ENCODE results near the gene OAT. TPM values are rescaled to one million over a fixed set of nuclear protein-coding genes. Genes with fewer than 3 reads are reported as not detected.

OAT gene
- polyA plus RNA-seq, 1 experiment: 112 TPM

DNA sequence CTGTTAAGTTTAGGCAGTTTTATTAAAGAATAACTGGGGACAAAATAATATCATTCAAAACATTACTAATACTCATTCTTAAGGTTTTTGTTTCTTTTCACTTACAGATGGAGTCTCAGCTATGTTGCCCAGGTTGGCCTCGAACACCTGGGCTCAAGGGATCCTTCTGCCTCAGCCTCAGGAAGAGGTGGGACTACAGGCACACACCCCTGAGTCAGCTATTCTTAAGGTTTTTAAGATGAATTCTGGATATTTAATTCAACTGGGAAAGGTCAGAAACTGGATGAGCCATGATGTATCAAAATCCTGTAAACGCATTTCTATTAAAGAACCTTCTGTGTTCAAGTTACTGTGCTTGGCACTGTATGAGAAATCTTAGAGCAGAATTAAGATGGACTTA lies 3.5 kb downstream of the OAT start:
- no peaks in the 10 kb centered on the region for H3K36me3 ChIP-seq (ENCODE audit: control insufficient read depth, insufficient read depth, low read length)
- POLR2A ChIA-PET: no interaction called here
- CTCF ChIA-PET: interaction anchor here (2.0 to 2.6 kb wide), 3 partner anchors 11 to 420 kb away, joined by 5 to 12 read pairs (median 8); no protein-coding TSS in a partner anchor
- TF ChIP-seq, protein P1, sequence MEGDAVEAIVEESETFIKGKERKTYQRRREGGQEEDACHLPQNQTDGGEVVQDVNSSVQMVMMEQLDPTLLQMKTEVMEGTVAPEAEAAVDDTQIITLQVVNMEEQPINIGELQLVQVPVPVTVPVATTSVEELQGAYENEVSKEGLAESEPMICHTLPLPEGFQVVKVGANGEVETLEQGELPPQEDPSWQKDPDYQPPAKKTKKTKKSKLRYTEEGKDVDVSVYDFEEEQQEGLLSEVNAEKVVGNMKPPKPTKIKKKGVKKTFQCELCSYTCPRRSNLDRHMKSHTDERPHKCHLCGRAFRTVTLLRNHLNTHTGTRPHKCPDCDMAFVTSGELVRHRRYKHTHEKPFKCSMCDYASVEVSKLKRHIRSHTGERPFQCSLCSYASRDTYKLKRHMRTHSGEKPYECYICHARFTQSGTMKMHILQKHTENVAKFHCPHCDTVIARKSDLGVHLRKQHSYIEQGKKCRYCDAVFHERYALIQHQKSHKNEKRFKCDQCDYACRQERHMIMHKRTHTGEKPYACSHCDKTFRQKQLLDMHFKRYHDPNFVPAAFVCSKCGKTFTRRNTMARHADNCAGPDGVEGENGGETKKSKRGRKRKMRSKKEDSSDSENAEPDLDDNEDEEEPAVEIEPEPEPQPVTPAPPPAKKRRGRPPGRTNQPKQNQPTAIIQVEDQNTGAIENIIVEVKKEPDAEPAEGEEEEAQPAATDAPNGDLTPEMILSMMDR (IDR thresholded peaks at IDR 0.05; ENCODE audit: insufficient read depth, low read depth, low read length): no peak
- DNase-seq (ENCODE audit: low read depth): no peak
- no peaks in the 10 kb centered on the region for H3K27me3 ChIP-seq (ENCODE audit: control insufficient read depth, insufficient read depth, low read length)
- no peak overlapping the region for H3K4me3 ChIP-seq (ENCODE audit: low read depth, low read length)

DNA sequence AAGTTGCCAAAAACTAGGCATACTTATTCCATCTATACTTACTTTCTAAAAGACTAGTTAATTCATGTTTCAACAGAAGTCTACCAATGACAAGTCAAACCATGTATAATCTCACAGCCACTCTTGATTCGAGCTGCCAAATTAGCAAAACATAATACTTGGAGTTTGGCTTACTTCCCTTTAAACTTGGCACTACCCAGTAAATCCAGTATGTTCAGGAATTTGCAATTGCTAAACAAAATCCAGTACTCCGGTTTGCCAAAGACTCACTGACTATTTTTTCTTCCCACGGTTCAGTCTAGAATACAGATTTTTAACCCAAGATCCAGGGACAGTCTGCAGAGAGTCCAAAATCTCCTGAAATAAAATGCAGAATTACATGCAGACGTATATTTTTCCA lies 4.6 kb downstream of the OAT start:
- H3K4me3 ChIP-seq (ENCODE audit: low read depth, low read length): no peak overlapping the region
- CTCF ChIA-PET: interaction anchor here (0.8 to 2.6 kb wide), 2 partner anchors 10 to 156 kb away, joined by 3 to 8 read pairs; no protein-coding TSS in a partner anchor
- no peaks in the 10 kb centered on the region for H3K36me3 ChIP-seq (ENCODE audit: control insufficient read depth, insufficient read depth, low read length)
- DNase-seq (ENCODE audit: low read depth): no peak
- POLR2A ChIA-PET: interaction anchor here (0.5 kb wide), 1 partner anchor 262 kb away, joined by 3 read pairs; no protein-coding TSS in a partner anchor
- TF ChIP-seq, protein P1 (IDR thresholded peaks at IDR 0.05; ENCODE audit: insufficient read depth, low read depth, low read length): no peak
- H3K27me3 ChIP-seq (ENCODE audit: control insufficient read depth, insufficient read depth, low read length): no peaks in the 10 kb centered on the region

DNA sequence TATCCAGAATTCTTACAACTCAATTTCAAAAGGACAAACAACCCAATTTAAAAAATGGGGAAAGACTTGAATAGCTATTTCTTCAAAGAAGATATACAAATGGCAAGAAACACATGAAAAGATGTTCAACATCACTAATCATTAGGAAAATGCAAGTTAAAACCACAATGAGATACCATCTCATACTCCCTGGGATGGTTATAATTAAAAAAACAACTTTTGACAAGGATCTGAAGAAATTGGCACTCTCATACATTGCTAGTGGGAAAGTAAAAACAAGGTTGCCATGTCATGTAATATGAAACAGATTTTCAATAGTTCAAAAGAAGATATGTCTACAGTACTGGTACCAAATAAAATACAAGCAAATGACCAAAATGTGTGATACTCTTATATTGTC lies 9.0 kb downstream of the OAT start:
- TF ChIP-seq, protein P1 (IDR thresholded peaks at IDR 0.05; ENCODE audit: insufficient read depth, low read depth, low read length): no peak
- Histone ChIP-seq H3K36me3 (ENCODE audit: control insufficient read depth, insufficient read depth, low read length) (peaks cover 5% of the 10 kb centered on the region), H3K27me3 (ENCODE audit: control insufficient read depth, insufficient read depth, low read length) (no peaks in the 10 kb centered on the region), H3K4me3 (ENCODE audit: low read depth, low read length) (no peak overlapping the region)
- POLR2A ChIA-PET: interaction anchor here (0.7 kb wide), 1 partner anchor 516 kb away, joined by 5 read pairs; no protein-coding TSS in a partner anchor
- CTCF ChIA-PET: no interaction called here
- DNase-seq (ENCODE audit: low read depth): no peak

DNA sequence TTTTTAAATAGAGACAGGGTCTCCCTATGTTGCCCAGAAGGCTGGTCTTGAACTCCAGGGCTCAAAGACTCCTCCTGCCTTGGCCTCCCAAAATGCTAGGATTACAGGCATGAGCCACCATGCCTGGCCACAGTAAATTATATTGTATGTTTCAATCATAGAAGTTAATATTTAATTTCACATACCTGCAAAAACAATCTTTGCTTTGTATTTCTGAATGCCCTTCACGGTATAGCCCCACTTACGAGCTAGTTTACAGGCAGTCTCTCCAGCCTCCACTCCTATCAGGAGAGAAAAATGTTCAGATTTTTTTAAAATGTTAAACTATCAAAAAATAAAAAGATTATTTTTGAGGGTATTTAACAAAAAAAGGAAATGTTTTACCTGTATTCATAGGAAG lies 10.4 kb downstream of the OAT start:
- TF ChIP-seq, protein P1 (IDR thresholded peaks at IDR 0.05; ENCODE audit: insufficient read depth, low read depth, low read length): no peak
- peaks cover 6% of the 10 kb centered on the region for H3K36me3 ChIP-seq (ENCODE audit: control insufficient read depth, insufficient read depth, low read length)
- ChIA-PET POLR2A (no interaction called here), CTCF (interaction anchor here (1.3 kb wide), 1 partner anchor 9 kb away, joined by 3 read pairs; no protein-coding TSS in a partner anchor)
- DNase-seq (ENCODE audit: low read depth): no peak
- H3K27me3 ChIP-seq (ENCODE audit: control insufficient read depth, insufficient read depth, low read length): no peaks in the 10 kb centered on the region
- no peak overlapping the region for H3K4me3 ChIP-seq (ENCODE audit: low read depth, low read length)

DNA sequence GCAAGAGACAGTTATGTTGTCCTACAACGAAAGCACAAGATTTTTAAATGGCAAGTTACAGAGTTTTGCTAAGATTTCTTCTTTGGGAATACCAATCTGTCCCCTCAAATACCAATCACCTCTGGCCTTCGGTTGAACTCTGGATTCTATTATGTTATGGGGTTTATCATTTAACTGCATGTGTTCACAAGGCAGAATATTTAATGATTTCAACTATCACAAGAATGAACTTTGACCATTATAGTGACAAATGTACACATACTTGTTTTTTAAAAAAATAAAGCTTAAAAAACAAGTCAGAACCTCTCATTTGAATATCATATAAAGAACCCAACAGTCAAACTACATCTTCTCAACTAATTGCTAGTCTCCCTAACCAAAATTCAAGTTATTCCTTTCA lies 11.3 kb downstream of the OAT start:
- DNase-seq (ENCODE audit: low read depth): no peak
- ChIA-PET POLR2A (no interaction called here), CTCF (no interaction called here)
- no peak overlapping the region for H3K4me3 ChIP-seq (ENCODE audit: low read depth, low read length)
- peaks cover 9% of the 10 kb centered on the region for H3K36me3 ChIP-seq (ENCODE audit: control insufficient read depth, insufficient read depth, low read length)
- TF ChIP-seq, protein P1 (IDR thresholded peaks at IDR 0.05; ENCODE audit: insufficient read depth, low read depth, low read length): no peak
- no peaks in the 10 kb centered on the region for H3K27me3 ChIP-seq (ENCODE audit: control insufficient read depth, insufficient read depth, low read length)
